Activated naive CD8-positive, alpha-beta T cell treated with anti-CD3 and anti-CD28 coated beads, Interleukin-2, amount 10 ng/mL, durations not matched to agents 7 days and 5 days (primary cell): ENCODE results near the gene SAMD5. TPM values are rescaled to one million over a fixed set of nuclear protein-coding genes. Genes with fewer than 3 reads are reported as not detected.

Experiments used
- ATAC-seq: fragments of 150-1000 bp; cut with Tn5 transposase; one replicate; pipeline ENCODE4 v1.10.0; 2021; ENCODE audit warnings: low read depth, moderate library complexity
- POLR2A ChIA-PET: fragments of 350-600 bp; sonication (Branson Sonifier 250); formaldehyde crosslinking; loops from one replicate; lab custom pipeline; 2021; ENCODE audit warnings: antibody characterized with exemption; lab: Charles Lee
- DNase-seq: peaks from one replicate; pipeline ENCODE4 v3.0.0; 2021
- H3K27ac Mint-ChIP-seq: one replicate; pipeline ENCODE4 v1.8.0; 2022; ENCODE audit warnings: mild to moderate bottlenecking, mixed read lengths
- H3K27me3 Mint-ChIP-seq: one replicate; pipeline ENCODE4 v1.8.0; 2022; ENCODE audit warnings: mild to moderate bottlenecking, moderate library complexity, mixed read lengths
- H3K36me3 Mint-ChIP-seq: one replicate; pipeline ENCODE4 v1.8.0; 2021; ENCODE audit warnings: mild to moderate bottlenecking, mixed read lengths
- H3K4me1 Mint-ChIP-seq: one replicate; pipeline ENCODE4 v1.8.0; 2021; ENCODE audit warnings: mixed read lengths
- H3K4me3 Mint-ChIP-seq: one replicate; pipeline ENCODE4 v1.8.0; 2022; ENCODE audit warnings: mild to moderate bottlenecking, moderate library complexity, mixed read lengths
- H3K9me3 Mint-ChIP-seq: one replicate; pipeline ENCODE4 v1.8.0; 2021; ENCODE audit warnings: mixed read lengths
- total RNA-seq, 2 experiments: library from RNA; stranded (reverse); gene quantifications; one replicate each; pipeline ENCODE4 v1.2.3, GENCODE V29; 2021

The SAMD5 gene
- total RNA-seq, 2 experiments from 2014 or later, result not detected

DNA sequence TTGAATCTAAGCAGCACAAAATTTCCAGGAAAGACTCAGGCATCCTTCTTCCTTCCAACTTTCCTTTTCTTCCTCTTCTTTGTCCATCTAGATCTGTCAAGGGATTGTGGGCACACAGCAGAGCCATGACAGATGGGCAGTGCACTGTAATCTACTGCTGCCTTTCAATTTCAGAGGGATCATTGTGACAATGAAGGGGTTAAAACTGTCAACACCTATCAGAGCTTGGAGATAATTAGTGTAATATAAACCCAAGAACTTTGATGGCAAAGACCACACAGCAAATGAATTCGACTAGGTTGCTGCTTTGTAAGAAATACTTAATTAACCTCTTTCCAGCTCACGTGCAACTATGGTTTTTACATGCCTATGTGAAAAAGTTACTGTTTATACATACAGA is 55.0 kb downstream of the SAMD5 start:
- no peak overlapping the region for H3K4me3 Mint-ChIP-seq
- H3K36me3 Mint-ChIP-seq, result no peaks in the 10 kb centered on the region
- H3K9me3 Mint-ChIP-seq, result no peaks in the 10 kb centered on the region
- no peaks in the 10 kb centered on the region for H3K27me3 Mint-ChIP-seq
- DNase-seq (no peak), ATAC-seq (no peak)
- POLR2A ChIA-PET, result no interaction called here
- H3K4me1 Mint-ChIP-seq, result no peaks in the 10 kb centered on the region
- H3K27ac Mint-ChIP-seq, result no peak overlapping the region

DNA sequence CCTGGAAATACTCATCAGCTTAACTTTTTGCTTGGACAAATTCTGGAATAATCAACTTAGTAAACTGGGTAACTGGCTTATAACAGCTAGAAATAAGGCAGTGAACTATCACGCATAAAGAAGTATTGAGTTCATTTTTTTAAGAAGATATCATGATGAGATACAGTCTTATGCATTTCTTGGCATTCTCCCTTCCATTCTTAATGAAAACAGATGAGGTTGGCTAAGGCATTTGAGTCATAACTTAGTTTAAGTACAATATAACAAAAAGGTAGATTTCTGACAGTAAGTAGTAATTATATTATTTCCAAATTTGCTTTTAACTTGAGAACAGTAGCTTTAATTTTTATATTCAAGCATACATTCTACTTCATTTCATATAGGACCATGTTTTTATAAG is 56.1 kb downstream of the SAMD5 start:
- H3K36me3 Mint-ChIP-seq, result no peaks in the 10 kb centered on the region
- POLR2A ChIA-PET, result no interaction called here
- no peaks in the 10 kb centered on the region for H3K9me3 Mint-ChIP-seq
- no peaks in the 10 kb centered on the region for H3K27me3 Mint-ChIP-seq
- ATAC-seq, result no peak
- DNase-seq, result no peak
- no peaks in the 10 kb centered on the region for H3K4me1 Mint-ChIP-seq
- no peak overlapping the region for H3K27ac Mint-ChIP-seq
- no peak overlapping the region for H3K4me3 Mint-ChIP-seq

DNA sequence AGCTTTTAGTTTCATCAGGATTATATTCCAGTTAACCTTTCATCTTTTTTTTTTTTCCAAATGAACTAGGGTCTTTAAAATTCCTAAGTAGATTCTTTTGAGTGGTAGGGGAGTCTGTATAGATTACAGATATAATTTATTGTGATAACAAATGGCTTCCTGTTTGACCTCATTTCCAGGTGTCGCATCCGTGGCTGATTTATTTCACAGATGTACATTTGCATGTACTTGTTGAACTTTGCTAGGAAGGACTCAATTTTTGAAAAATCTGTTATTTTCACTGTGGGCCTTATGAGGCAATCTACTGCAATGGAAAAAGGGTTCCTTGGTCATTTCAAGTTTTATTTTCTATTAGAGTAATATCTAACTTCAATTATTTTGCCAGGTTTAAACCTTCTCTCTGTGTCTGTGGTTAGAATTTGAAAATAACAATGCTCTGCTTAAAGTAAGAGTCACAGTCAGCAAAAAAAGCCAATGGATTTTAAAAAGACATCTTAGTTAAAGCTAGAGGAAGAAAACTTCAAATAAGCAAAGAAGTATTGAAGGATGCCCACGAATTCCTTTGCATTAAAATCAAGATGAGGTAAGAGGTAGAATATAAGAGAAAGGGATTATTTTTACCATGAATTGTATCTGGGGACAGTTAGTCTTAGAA is 57.9 kb downstream of the SAMD5 start:
- ATAC-seq (no peak), DNase-seq (no peak)
- H3K4me3 Mint-ChIP-seq, result no peak overlapping the region
- no peaks in the 10 kb centered on the region for H3K27me3 Mint-ChIP-seq
- H3K4me1 Mint-ChIP-seq, result no peaks in the 10 kb centered on the region
- POLR2A ChIA-PET, result no interaction called here
- H3K27ac Mint-ChIP-seq, result no peak overlapping the region
- no peaks in the 10 kb centered on the region for H3K9me3 Mint-ChIP-seq
- H3K36me3 Mint-ChIP-seq, result no peaks in the 10 kb centered on the region

DNA sequence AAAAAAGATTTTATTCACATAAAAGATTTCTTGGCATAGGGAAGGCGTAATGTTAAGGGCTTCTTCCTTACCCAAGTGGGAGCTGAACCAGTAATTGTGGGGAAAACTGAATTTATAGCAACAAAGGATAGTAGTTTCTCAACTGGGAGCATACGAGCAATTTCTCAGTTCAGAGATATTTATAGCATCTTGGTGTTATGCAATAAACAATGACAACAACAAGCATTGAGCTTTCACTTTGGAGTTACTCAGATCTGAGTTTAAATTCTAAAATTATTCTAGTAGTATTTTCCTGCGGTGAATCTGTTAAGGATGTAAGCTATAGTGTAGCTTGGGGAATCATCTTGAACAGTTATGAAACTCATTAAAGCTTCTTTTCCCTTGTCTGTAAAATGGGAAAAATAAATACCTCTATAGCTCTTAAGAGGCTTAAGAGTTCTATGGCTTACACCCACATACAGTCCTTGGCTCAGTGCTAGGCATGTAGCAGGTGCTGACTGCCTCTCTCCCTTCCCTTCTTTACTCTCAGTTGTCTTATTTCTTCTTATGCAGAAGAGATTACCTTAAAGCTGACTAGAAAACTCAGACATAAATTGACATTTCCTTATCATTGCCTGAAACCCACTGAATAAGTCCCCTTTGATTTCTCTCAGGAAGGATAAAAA is 58.8 kb downstream of the SAMD5 start:
- no peaks in the 10 kb centered on the region for H3K27me3 Mint-ChIP-seq
- H3K9me3 Mint-ChIP-seq, result no peaks in the 10 kb centered on the region
- H3K4me3 Mint-ChIP-seq, result no peak overlapping the region
- ATAC-seq, result no peak
- POLR2A ChIA-PET, result no interaction called here
- no peaks in the 10 kb centered on the region for H3K4me1 Mint-ChIP-seq
- no peak for DNase-seq
- H3K36me3 Mint-ChIP-seq, result no peaks in the 10 kb centered on the region
- no peak overlapping the region for H3K27ac Mint-ChIP-seq

DNA sequence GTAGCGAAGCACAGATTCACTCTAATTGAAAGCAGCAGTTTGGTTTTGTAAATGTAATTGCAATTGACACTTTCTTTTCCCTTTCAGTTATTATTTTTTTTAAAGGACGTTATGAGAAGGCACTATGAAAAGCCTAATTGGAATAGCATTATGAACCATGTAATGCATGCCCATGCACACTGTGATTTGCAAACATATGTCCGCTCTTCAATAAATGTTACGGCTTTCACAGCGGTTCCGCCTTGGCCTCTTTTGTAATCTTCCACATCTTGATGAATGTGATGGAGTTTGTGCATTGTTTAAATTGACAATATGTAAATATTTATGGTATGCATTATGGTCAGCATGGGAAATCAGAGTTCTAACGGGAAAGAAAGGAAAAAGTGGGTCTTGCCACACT is 61.3 kb downstream of the SAMD5 start:
- DNase-seq, result no peak
- H3K4me1 Mint-ChIP-seq, result no peaks in the 10 kb centered on the region
- H3K9me3 Mint-ChIP-seq, result no peaks in the 10 kb centered on the region
- H3K4me3 Mint-ChIP-seq, result no peak overlapping the region
- POLR2A ChIA-PET, result no interaction called here
- H3K36me3 Mint-ChIP-seq, result no peaks in the 10 kb centered on the region
- H3K27me3 Mint-ChIP-seq, result no peaks in the 10 kb centered on the region
- H3K27ac Mint-ChIP-seq, result no peak overlapping the region
- no peak for ATAC-seq

DNA sequence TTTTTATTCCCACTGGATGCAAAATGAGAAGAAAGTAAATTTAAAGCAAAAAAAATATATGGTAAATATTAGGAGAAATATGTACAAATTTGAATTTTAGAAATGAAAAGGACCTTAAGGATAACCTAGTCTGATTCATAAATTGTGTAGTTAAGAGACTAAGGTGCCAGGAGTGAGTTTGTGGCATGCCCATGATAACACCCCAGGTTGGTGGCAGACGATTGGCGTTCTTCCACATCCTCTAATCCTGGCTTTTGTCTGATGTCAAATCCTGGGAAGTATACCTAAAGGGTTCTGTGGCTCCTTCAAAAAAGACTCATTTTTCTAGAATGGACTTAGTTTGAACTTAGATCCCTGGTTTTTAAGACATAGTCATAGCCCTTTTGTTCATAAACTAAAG is 62.2 kb downstream of the SAMD5 start:
- H3K27ac Mint-ChIP-seq, result no peak overlapping the region
- H3K4me3 Mint-ChIP-seq, result no peak overlapping the region
- ATAC-seq (no peak), DNase-seq (no peak)
- H3K9me3 Mint-ChIP-seq, result no peaks in the 10 kb centered on the region
- H3K4me1 Mint-ChIP-seq, result no peaks in the 10 kb centered on the region
- no peaks in the 10 kb centered on the region for H3K27me3 Mint-ChIP-seq
- no peaks in the 10 kb centered on the region for H3K36me3 Mint-ChIP-seq
- POLR2A ChIA-PET, result no interaction called here

DNA sequence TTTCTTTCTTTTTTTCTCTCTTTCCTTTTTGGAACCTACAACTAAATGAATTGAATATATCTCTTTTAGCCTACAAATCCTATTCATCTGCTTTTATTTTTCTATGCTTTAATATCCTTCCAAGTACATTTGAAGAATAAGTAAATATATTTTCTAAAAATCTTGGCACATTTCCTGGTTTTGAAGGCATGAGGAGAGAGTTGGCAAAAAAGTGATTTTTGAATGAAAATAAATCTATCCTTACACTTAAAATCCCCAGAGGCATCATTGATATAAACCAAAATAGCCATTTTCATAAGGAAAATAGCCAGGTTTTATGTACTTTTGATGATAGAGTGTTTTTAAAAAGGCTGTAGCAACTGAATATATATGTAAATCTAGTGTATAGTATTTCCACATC is 69.0 kb downstream of the SAMD5 start:
- H3K36me3 Mint-ChIP-seq, result no peaks in the 10 kb centered on the region
- H3K9me3 Mint-ChIP-seq, result peaks cover 3% of the 10 kb centered on the region
- no peaks in the 10 kb centered on the region for H3K27me3 Mint-ChIP-seq
- no peak overlapping the region for H3K27ac Mint-ChIP-seq
- POLR2A ChIA-PET, result no interaction called here
- DNase-seq, result no peak
- no peaks in the 10 kb centered on the region for H3K4me1 Mint-ChIP-seq
- ATAC-seq, result no peak
- H3K4me3 Mint-ChIP-seq, result no peak overlapping the region

DNA sequence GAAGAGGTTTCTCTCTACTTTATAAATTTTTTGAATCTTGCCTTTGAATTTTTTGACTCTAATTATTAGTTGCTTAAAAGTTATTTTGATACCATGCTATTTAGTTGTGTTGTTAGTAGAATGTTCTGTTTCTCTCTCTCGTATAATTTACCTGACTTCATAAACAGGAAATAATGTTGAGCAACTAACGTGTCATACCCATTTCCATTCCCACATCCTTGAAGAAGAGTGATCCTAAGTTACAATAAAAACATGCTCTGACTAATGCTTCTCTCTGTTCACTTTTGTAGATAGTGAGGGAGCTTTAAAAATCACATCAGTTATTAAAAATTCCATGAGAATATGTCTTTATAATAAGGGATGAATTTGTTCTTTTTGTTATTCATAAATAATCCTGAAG is 69.7 kb downstream of the SAMD5 start:
- DNase-seq (no peak), ATAC-seq (no peak)
- no peak overlapping the region for H3K4me3 Mint-ChIP-seq
- POLR2A ChIA-PET, result no interaction called here
- H3K27ac Mint-ChIP-seq, result no peak overlapping the region
- H3K4me1 Mint-ChIP-seq, result no peaks in the 10 kb centered on the region
- no peaks in the 10 kb centered on the region for H3K27me3 Mint-ChIP-seq
- peaks cover 3% of the 10 kb centered on the region for H3K9me3 Mint-ChIP-seq
- H3K36me3 Mint-ChIP-seq, result no peaks in the 10 kb centered on the region

DNA sequence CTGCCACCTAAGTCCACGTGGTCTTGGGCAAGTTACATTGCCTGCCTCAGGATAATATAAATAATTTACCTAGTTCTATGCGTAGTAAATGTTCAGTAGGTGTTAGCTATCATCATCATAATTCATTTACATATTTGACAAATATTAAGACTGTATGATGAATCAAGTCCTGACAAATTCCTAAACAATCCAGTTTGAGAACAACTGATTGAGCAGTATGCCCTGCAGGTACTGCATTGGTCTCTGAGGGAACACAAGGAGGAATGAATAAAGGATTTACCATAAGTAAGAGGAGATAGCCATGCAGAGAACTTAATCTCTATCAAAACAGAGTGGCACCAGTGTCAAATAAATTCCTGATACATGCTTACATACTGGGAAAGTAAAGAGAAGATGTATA is 70.4 kb downstream of the SAMD5 start:
- H3K27ac Mint-ChIP-seq, result no peak overlapping the region
- H3K36me3 Mint-ChIP-seq, result no peaks in the 10 kb centered on the region
- no peaks in the 10 kb centered on the region for H3K27me3 Mint-ChIP-seq
- ATAC-seq (no peak), DNase-seq (no peak)
- H3K4me1 Mint-ChIP-seq, result no peaks in the 10 kb centered on the region
- peaks cover 3% of the 10 kb centered on the region for H3K9me3 Mint-ChIP-seq
- H3K4me3 Mint-ChIP-seq, result no peak overlapping the region
- POLR2A ChIA-PET, result no interaction called here

DNA sequence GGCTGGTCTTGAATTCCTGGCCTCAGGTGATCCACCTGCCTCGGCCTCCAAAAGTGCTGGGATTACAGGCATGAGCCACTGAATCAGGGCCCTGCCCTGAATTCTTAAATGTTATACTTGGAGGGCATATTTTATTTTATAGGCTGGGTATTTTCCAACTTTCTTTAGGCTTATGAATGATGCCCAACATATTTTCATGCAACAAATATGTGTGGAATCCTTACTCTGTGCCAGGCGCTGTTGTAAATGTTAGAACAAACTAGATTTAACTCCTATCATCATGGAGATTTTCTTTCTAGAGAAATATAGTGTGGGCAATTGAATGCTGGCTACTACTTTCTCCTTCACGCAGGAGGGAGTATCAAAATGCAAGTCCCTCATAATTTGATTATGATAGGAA is 71.2 kb downstream of the SAMD5 start:
- Mint-ChIP-seq H3K9me3 (peaks cover 3% of the 10 kb centered on the region), H3K4me1 (no peaks in the 10 kb centered on the region), H3K36me3 (no peaks in the 10 kb centered on the region), H3K27ac (no peak overlapping the region), H3K4me3 (no peak overlapping the region), H3K27me3 (no peaks in the 10 kb centered on the region)
- POLR2A ChIA-PET, result no interaction called here
- no peak for ATAC-seq
- no peak for DNase-seq

DNA sequence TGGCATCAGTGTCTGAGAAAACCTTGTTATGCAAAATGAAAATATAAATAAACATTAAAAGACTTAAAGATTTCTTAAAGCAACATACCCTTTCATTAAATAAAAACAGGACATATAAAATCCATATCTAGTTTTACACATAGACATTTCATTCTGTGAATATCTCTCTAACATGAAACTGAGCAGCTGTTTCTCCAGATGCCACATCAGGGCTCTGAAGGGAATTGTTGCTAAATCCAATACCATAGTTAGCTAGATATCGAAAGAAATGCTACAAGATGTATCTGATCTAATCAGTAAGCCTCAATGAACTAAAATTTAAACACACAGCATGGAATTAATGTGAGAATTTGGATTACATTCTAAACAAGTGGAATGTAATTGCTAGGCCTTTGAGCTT is 74.5 kb downstream of the SAMD5 start:
- Mint-ChIP-seq H3K36me3 (no peaks in the 10 kb centered on the region), H3K27ac (no peak overlapping the region), H3K4me3 (no peak overlapping the region), H3K27me3 (no peaks in the 10 kb centered on the region), H3K4me1 (no peaks in the 10 kb centered on the region), H3K9me3 (peaks cover 3% of the 10 kb centered on the region)
- POLR2A ChIA-PET, result no interaction called here
- ATAC-seq (no peak), DNase-seq (no peak)

DNA sequence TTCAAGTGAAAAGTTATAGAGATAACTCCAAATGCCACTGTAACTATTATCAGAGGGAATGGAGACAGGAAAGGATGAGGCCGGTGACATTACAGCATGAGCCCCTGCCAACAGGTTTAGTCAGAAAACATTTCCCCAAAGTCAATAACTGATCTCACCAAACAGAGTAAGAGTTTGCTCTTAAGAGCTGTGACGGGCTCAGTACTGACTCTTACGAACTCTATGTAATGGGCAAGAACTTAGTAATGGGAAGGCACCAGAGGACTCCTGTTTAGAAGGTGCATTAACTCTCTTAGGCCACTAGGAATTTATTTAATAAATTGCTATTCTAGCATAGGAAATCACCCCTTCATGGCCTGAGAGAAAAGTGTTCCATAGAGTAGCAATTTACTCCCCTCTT is 76.8 kb downstream of the SAMD5 start:
- no peaks in the 10 kb centered on the region for H3K36me3 Mint-ChIP-seq
- H3K4me3 Mint-ChIP-seq, result no peak overlapping the region
- no peak for DNase-seq
- no peaks in the 10 kb centered on the region for H3K9me3 Mint-ChIP-seq
- POLR2A ChIA-PET, result no interaction called here
- H3K4me1 Mint-ChIP-seq, result no peaks in the 10 kb centered on the region
- ATAC-seq, result no peak
- no peak overlapping the region for H3K27ac Mint-ChIP-seq
- H3K27me3 Mint-ChIP-seq, result no peaks in the 10 kb centered on the region

DNA sequence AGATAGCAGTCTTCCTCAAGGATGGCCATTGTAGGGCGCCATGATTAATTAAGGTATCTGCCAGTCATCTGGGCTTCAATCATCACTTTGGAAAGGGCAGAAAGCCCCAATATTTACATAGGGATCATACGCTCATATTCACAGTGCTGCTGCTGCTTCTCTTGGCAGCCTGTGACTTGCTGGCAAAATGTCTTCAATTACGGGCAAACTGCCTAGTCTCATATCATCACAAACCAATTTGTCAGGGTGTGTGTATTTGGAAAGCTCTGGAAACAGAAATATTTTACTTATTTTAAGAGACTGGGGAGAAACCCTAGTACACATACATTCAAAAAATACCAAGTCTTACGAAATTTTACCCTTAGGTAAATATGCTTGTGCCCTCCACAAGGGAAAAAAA is 77.6 kb downstream of the SAMD5 start:
- POLR2A ChIA-PET, result no interaction called here
- Mint-ChIP-seq H3K9me3 (no peaks in the 10 kb centered on the region), H3K27me3 (no peaks in the 10 kb centered on the region), H3K4me3 (no peak overlapping the region), H3K36me3 (no peaks in the 10 kb centered on the region), H3K27ac (no peak overlapping the region), H3K4me1 (no peaks in the 10 kb centered on the region)
- no peak for DNase-seq
- ATAC-seq, result no peak

DNA sequence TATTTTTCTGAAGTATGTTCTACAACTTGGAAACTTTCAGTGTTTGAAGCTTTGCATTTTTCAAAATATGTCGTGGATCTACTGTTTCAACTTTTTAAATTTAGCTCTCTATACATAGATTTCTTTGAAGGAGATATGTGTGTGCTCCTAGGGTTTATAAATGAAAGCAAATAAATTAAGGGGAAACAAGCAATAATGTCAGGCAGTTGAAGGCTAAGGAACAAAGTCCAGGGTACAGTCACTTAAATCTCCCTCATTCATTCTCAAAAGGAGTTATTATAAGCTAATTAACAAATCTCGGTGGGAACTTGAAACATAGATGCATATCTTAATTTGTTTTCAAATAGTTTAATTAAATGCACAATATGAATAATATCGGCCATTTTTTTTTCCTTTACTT is 79.4 kb downstream of the SAMD5 start:
- no peaks in the 10 kb centered on the region for H3K4me1 Mint-ChIP-seq
- H3K36me3 Mint-ChIP-seq, result no peaks in the 10 kb centered on the region
- H3K27ac Mint-ChIP-seq, result no peak overlapping the region
- H3K4me3 Mint-ChIP-seq, result no peak overlapping the region
- no peaks in the 10 kb centered on the region for H3K27me3 Mint-ChIP-seq
- no peaks in the 10 kb centered on the region for H3K9me3 Mint-ChIP-seq
- no peak for DNase-seq
- no peak for ATAC-seq
- POLR2A ChIA-PET, result no interaction called here
